GM18909 (cell line): Measurements from ENCODE around the gene RTN4R.
A peak's percentile ranks its signal among the peaks of the same experiment; 100 is the strongest.

ENCODE experiments used
- ATAC-seq: cut with Tn5 transposase; IDR thresholded peaks from one replicate; pipeline ENCODE4 v1.9.1; 2021; ENCODE audit warnings: mild to moderate bottlenecking; ENCODE audit not compliant: unreplicated experiment, poor library complexity

The RTN4R gene

GRCh38 chr22:20207277-20208025 lies 60.7 kb downstream of the RTN4R start:
- no peak for ATAC-seq

- ATAC-seq: peak; percentile 19
Observed at GRCh38 chr22:20206709-20207215, 61.4 kb downstream of the RTN4R start.

- ATAC-seq: peak; percentile 54
Observed at GRCh38 chr22:20205964-20206708, 62.0 kb downstream of the RTN4R start.

- ATAC-seq: no peak
Observed at GRCh38 chr22:20205464-20205963, 62.6 kb downstream of the RTN4R start.

GRCh38 chr22:20204806-20205205 lies 63.3 kb downstream of the RTN4R start:
- no peak for ATAC-seq

- ATAC-seq: no peak
Observed at GRCh38 chr22:20204311-20204710, 63.8 kb downstream of the RTN4R start.

GRCh38 chr22:20203552-20204201 lies 64.4 kb downstream of the RTN4R start:
- no peak for ATAC-seq

GRCh38 chr22:20203142-20203551 lies 65.0 kb downstream of the RTN4R start:
- ATAC-seq: no peak

GRCh38 chr22:20201837-20202392 lies 66.2 kb downstream of the RTN4R start:
- no peak for ATAC-seq

- ATAC-seq: no peak
Observed at GRCh38 chr22:20199906-20200305, 68.2 kb downstream of the RTN4R start.

- ATAC-seq: no peak
Observed at GRCh38 chr22:20199413-20199842, 68.7 kb downstream of the RTN4R start.

- no peak for ATAC-seq
Observed at GRCh38 chr22:20198557-20199319, 69.4 kb downstream of the RTN4R start.

- ATAC-seq: no peak
Observed at GRCh38 chr22:20197407-20198030, 70.6 kb downstream of the RTN4R start.

GRCh38 chr22:20196094-20196842 lies 71.8 kb downstream of the RTN4R start:
- no peak for ATAC-seq

GRCh38 chr22:20194681-20195593 lies 73.2 kb downstream of the RTN4R start:
- no peak for ATAC-seq

- ATAC-seq: no peak
Observed at GRCh38 chr22:20193761-20194494, 74.2 kb downstream of the RTN4R start.
